Breast epithelium (tissue), 4 donors: ENCODE results near the gene CEP120. TPM values are rescaled to one million over a fixed set of nuclear protein-coding genes. Genes with fewer than 3 reads are reported as not detected.
A peak's percentile ranks its signal among the peaks of the same experiment; 100 is the strongest.
"Not testable (repeated sequence)": the region's sequence is repeated elsewhere in the genome, so short reads cannot be mapped to it uniquely, and the experiment has no call there.

Source experiments
- DNase-seq, 2 donors: peaks; one replicate each; pipeline ENCODE4 v3.0.0-alpha.2; 2019; ENCODE audit warnings: low spot score in 2 of 2
- H3K27ac ChIP-seq, 2 donors: fragments of 200-600 bp; sonication (generic) in 1 of 2; one replicate each; pipeline ENCODE4 v1.5.1; 2016 to 2019; ENCODE audit warnings: mild to moderate bottlenecking in 1 of 2
- H3K27me3 ChIP-seq, 2 donors: fragments of 200-600 bp; sonication (generic) in 1 of 2; one replicate each; pipeline versions ENCODE4 v1.5.1 to v1.6.0; 2017 to 2019; ENCODE audit warnings: control low read depth in 1 of 2, mild to moderate bottlenecking in 1 of 2
- H3K36me3 ChIP-seq: fragments of 200-600 bp; one replicate; pipeline ENCODE4 v1.5.1; 2019
- H3K4me1 ChIP-seq, 2 donors: fragments of 200-600 bp; sonication (generic); one replicate each; pipeline ENCODE4 v1.5.1; 2016 to 2019; ENCODE audit warnings: control low read depth in 1 of 2
- H3K4me3 ChIP-seq, 3 donors: fragments of 200-600 bp; sonication (generic); 1 replicate in 2 of 3; 2 replicates in 1 of 3; pipeline ENCODE4 v1.5.1; 2016 to 2019; ENCODE audit warnings: mild to moderate bottlenecking in 3 of 3, moderate library complexity in 2 of 3
- H3K9me3 ChIP-seq, 2 donors: fragments of 200-600 bp; sonication (generic) in 1 of 2; one replicate each; pipeline ENCODE4 v1.5.1; 2016 to 2019; ENCODE audit warnings: control low read depth in 1 of 2
- CTCF ChIP-seq, 3 donors: fragments of 450-650 bp; IDR thresholded peaks; one replicate each; pipeline ENCODE4 v1.5.1; 2016 to 2017; ENCODE audit warnings: antibody characterized with exemption in 3 of 3, mild to moderate bottlenecking in 3 of 3, moderate library complexity in 3 of 3
- POLR2A ChIP-seq: fragments of 450-650 bp; IDR thresholded peaks from one replicate; pipeline ENCODE4 v1.6.1; 2016; ENCODE audit warnings: antibody characterized with exemption, mild to moderate bottlenecking, moderate library complexity
- POLR2AphosphoS5 ChIP-seq, 3 donors: sonication (generic); formaldehyde crosslinking; IDR thresholded peaks; one replicate each; pipeline ENCODE4 v1.6.1; 2017; ENCODE audit warnings: antibody characterized with exemption in 3 of 3
- intact Hi-C: fragments of 100-400 bp; cut with DNase I; formaldehyde crosslinking; loops from one replicate; pipeline ENCODE4 v1.15.1; 2023; ENCODE audit warnings: low total_unique reads
- total RNA-seq, 3 donors: library from RNA; depleted of rRNA; stranded (reverse); fragments of >200 nt; gene quantifications; one replicate each; pipeline ENCODE4 v1.1.0, GENCODE V29; 2016

CEP120 gene
- total RNA-seq, 3 donors from 2014 or later: 18.7 to 30.7 (median 23.3) TPM

- no peaks in the 10 kb centered on the region for H3K27me3 ChIP-seq
- H3K4me3 ChIP-seq: no peak overlapping the region
- no peak for DNase-seq
- H3K9me3 ChIP-seq: no peaks in the 10 kb centered on the region
- TF ChIP-seq POLR2AphosphoS5 (IDR thresholded peaks at IDR 0.05): no peak
- TF ChIP-seq CTCF (IDR thresholded peaks at IDR 0.05): no peak
- TF ChIP-seq POLR2A: no peak
- no peaks in the 10 kb centered on the region for H3K4me1 ChIP-seq
- intact Hi-C loops: no loop called here
- no peaks in the 10 kb centered on the region for H3K36me3 ChIP-seq
- no peak overlapping the region for H3K27ac ChIP-seq
These were observed 72.5 kb downstream of the CEP120 start for GRCh38 chr5:123350742-123351141.

GRCh38 chr5:123344816-123345426 is 78.3 kb downstream of the CEP120 start:
- no peak for TF ChIP-seq POLR2A
- TF ChIP-seq POLR2AphosphoS5 (IDR thresholded peaks at IDR 0.05): no peak
- TF ChIP-seq CTCF (IDR thresholded peaks at IDR 0.05): peak in 2 of 3 donors; percentile 22 to 62
- Histone ChIP-seq H3K9me3 (no peaks in the 10 kb centered on the region), H3K36me3 (no peaks in the 10 kb centered on the region), H3K27me3 (no peaks in the 10 kb centered on the region), H3K27ac (no peak overlapping the region), H3K4me1 (no peaks in the 10 kb centered on the region), H3K4me3 (no peak overlapping the region)
- intact Hi-C loops: loop anchor here (10.0 kb wide), 1 partner anchor 310 kb away; the partner anchor contains the start of gene PPIC
- no peak for DNase-seq

GRCh38 chr5:123340928-123341327 is 82.3 kb downstream of the CEP120 start:
- no peak for DNase-seq
- H3K27me3 ChIP-seq: no peaks in the 10 kb centered on the region
- no peaks in the 10 kb centered on the region for H3K9me3 ChIP-seq
- no peaks in the 10 kb centered on the region for H3K4me1 ChIP-seq
- no peaks in the 10 kb centered on the region for H3K36me3 ChIP-seq
- TF ChIP-seq POLR2A (no peak), POLR2AphosphoS5 (IDR thresholded peaks at IDR 0.05) (no peak), CTCF (IDR thresholded peaks at IDR 0.05) (no peak)
- H3K27ac ChIP-seq: no peak overlapping the region
- intact Hi-C loops: loop anchor here (10.0 kb wide), 1 partner anchor 306 kb away; the partner anchor contains the start of gene PPIC
- H3K4me3 ChIP-seq: no peak overlapping the region

GRCh38 chr5:123308377-123308776 is 114.8 kb downstream of the CEP120 start:
- DNase-seq: not testable (repeated sequence)

GRCh38 chr5:123305751-123306150 is 117.5 kb downstream of the CEP120 start:
- Histone ChIP-seq H3K4me3 (no peak overlapping the region), H3K4me1 (no peaks in the 10 kb centered on the region), H3K27ac (no peak overlapping the region), H3K9me3 (no peaks in the 10 kb centered on the region), H3K27me3 (no peaks in the 10 kb centered on the region), H3K36me3 (no peaks in the 10 kb centered on the region)
- intact Hi-C loops: no loop called here
- no peak for TF ChIP-seq POLR2A
- no peak for TF ChIP-seq POLR2AphosphoS5 (IDR thresholded peaks at IDR 0.05)
- no peak for TF ChIP-seq CTCF (IDR thresholded peaks at IDR 0.05)
- no peak for DNase-seq

More at GRCh38 chr5:123308377-123308776, 114.8 kb downstream of the CEP120 start:
- H3K36me3 ChIP-seq, H3K27ac ChIP-seq, H3K4me3 ChIP-seq, H3K27me3 ChIP-seq, H3K4me1 ChIP-seq, intact Hi-C loops, H3K9me3 ChIP-seq: not testable (repeated sequence)
